HepG2 (cell line): ENCODE data around the gene ADPRS. TPM values are rescaled to one million over a fixed set of nuclear protein-coding genes. Genes with fewer than 3 reads are reported as not detected.
A peak's percentile ranks its signal among the peaks of the same experiment; 100 is the strongest.

Source experiments
- ATAC-seq: fragments of 200-7000 bp; cut with Tn5 transposase; 3 replicates; pipeline ENCODE4 v1.9.1; 2020; ENCODE audit warnings: mild to moderate bottlenecking, moderate library complexity
- BruUV-seq: library from RNA; stranded (reverse); fragments of 400-500 nt; replicated peaks from 2 replicates; lab custom pipeline; 2021; lab: Mats Ljungman, UMichigan
- CTCF ChIA-PET: fragments of 300-600 bp; formaldehyde crosslinking; extraction: SDS; loops from one replicate; lab custom pipeline; 2021; ENCODE audit warnings: low total read pairs, inconsistent platforms, low intra/inter-chr PET ratio; lab: Yijun Ruan, JAX
- POLR2A ChIA-PET: fragments of 350-600 bp; sonication (Branson Sonifier 250); formaldehyde crosslinking; loops from one replicate; lab custom pipeline; 2020; ENCODE audit warnings: antibody characterized with exemption, inconsistent platforms; lab: Yijun Ruan, JAX
- DNase-seq: peaks from one replicate; pipeline ENCODE4 v3.0.0-alpha.2; 2015; ENCODE audit warnings: low spot score
- FAIRE-seq: peaks from 3 replicates; lab custom pipeline; 2011; peaks lifted over from hg19 to GRCh38; lab: Jason Lieb, UNC
- H2AFZ ChIP-seq: one replicate; pipeline ENCODE4 v1.6.1; 2011; ENCODE audit warnings: low read length, inconsistent platforms
- H3K27ac ChIP-seq: fragments of 300-600 bp; 3 replicates; pipeline ENCODE4 v1.8.0; 2011; ENCODE audit warnings: mixed run types, mild to moderate bottlenecking, mixed read lengths, low read length, inconsistent platforms; ENCODE audit not compliant: insufficient read depth; ENCODE audit errors: extremely low read length
- H3K27me3 ChIP-seq, 2 experiments: fragments of 200-600 bp in 1 of 2; 2 replicates in 1 of 2; 3 replicates in 1 of 2; pipeline versions ENCODE4 v1.6.0 to v1.8.0; 2011; ENCODE audit warnings: low read length in 2 of 2, mild to moderate bottlenecking in 2 of 2, moderate library complexity in 2 of 2, inconsistent platforms in 1 of 2; ENCODE audit not compliant: insufficient read depth in 2 of 2, control insufficient read depth in 1 of 2
- H3K36me3 ChIP-seq, 2 experiments: fragments of 200-600 bp in 1 of 2; replicated peaks in 1 of 2; 2 replicates in 1 of 2; 3 replicates in 1 of 2; pipeline versions ENCODE4 v1.5.1 to v1.8.0; 2011; ENCODE audit warnings: low read length in 2 of 2, inconsistent platforms in 1 of 2; ENCODE audit not compliant: insufficient read depth in 2 of 2, control insufficient read depth in 1 of 2
- H3K4me1 ChIP-seq: 2 replicates; pipeline ENCODE4 v1.5.1; 2012; ENCODE audit warnings: low read length, inconsistent platforms; ENCODE audit not compliant: insufficient read depth
- H3K4me2 ChIP-seq: 2 replicates; pipeline ENCODE4 v1.6.0; 2011; ENCODE audit warnings: low read depth, low read length, inconsistent platforms
- H3K4me3 ChIP-seq, 3 experiments: fragments of 200-600 bp in 1 of 3; sonication (generic), shearing (Covaris generic) in 1 of 3; replicated peaks in 1 of 3; 2 replicates each; pipeline ENCODE4 v1.5.1; 2011 to 2016; ENCODE audit warnings: low read length in 3 of 3, inconsistent platforms in 2 of 3, low read depth in 2 of 3, mild to moderate bottlenecking in 2 of 3, control low read depth in 1 of 3, mixed read lengths in 1 of 3; ENCODE audit not compliant: insufficient read depth in 1 of 3
- H3K79me2 ChIP-seq: one replicate; pipeline ENCODE4 v1.6.1; 2011; ENCODE audit warnings: low read length, inconsistent platforms; ENCODE audit not compliant: insufficient read depth
- H3K9ac ChIP-seq: 2 replicates; pipeline ENCODE4 v1.6.0; 2011; ENCODE audit warnings: mild to moderate bottlenecking, low read depth, low read length, inconsistent platforms; ENCODE audit not compliant: insufficient read depth
- H3K9me3 ChIP-seq: 2 replicates; pipeline ENCODE4 v1.5.1; 2012; ENCODE audit warnings: mild to moderate bottlenecking, low read length
- H4K20me1 ChIP-seq: 2 replicates; pipeline ENCODE4 v1.6.0; 2011; ENCODE audit warnings: inconsistent platforms, mild to moderate bottlenecking, low read length, moderate library complexity; ENCODE audit not compliant: insufficient read depth
- CBFB ChIP-seq: sonication (generic); formaldehyde crosslinking; IDR thresholded peaks from 2 replicates; pipeline ENCODE4 v1.4.0; 2020; ENCODE audit warnings: missing genetic modification reagents
- CERS6 ChIP-seq: sonication (generic); formaldehyde crosslinking; IDR thresholded peaks from 2 replicates; pipeline ENCODE4 v1.5.0; 2020; ENCODE audit warnings: missing genetic modification reagents
- HCFC1 ChIP-seq: fragments of 150-350 bp; IDR thresholded peaks from 2 replicates; pipeline ENCODE4 v1.6.1; 2014; ENCODE audit warnings: low read depth, low read length
- NCOR1 ChIP-seq: fragments of 200-600 bp; sonication (generic); IDR thresholded peaks from 2 replicates; pipeline ENCODE4 v1.7.0; 2017; ENCODE audit warnings: antibody characterized with exemption, low read length, borderline replicate concordance
- RARA ChIP-seq: IDR thresholded peaks from 2 replicates; pipeline ENCODE4 v1.6.1; 2016; ENCODE audit warnings: missing genetic modification reagents, missing compliant biosample characterization
- RFXANK ChIP-seq: IDR thresholded peaks from 2 replicates; pipeline ENCODE4 v1.6.1; 2016
- SMAD1 ChIP-seq: sonication (generic); formaldehyde crosslinking; IDR thresholded peaks from 2 replicates; pipeline ENCODE4 v1.4.0; 2020; ENCODE audit warnings: missing genetic modification reagents, low read depth, mild to moderate bottlenecking, borderline replicate concordance
- ZBTB7B ChIP-seq: sonication (generic); formaldehyde crosslinking; IDR thresholded peaks from 2 replicates; pipeline ENCODE4 v1.4.0; 2020; ENCODE audit warnings: missing genetic modification reagents
- ZNF292 ChIP-seq: sonication (generic); formaldehyde crosslinking; IDR thresholded peaks from 2 replicates; pipeline ENCODE4 v1.8.1; 2022; ENCODE audit warnings: mild to moderate bottlenecking, low read depth, missing genetic modification reagents, borderline replicate concordance
- ZNF367 ChIP-seq: sonication (generic); formaldehyde crosslinking; IDR thresholded peaks from 2 replicates; pipeline ENCODE4 v1.4.0; 2020; ENCODE audit warnings: missing genetic modification reagents, borderline replicate concordance
- ZNF501 ChIP-seq: sonication (generic); formaldehyde crosslinking; IDR thresholded peaks from 2 replicates; pipeline ENCODE4 v1.5.1; 2020; ENCODE audit warnings: mild to moderate bottlenecking, moderate library complexity, missing genetic modification reagents
- ZNF614 ChIP-seq: IDR thresholded peaks from 2 replicates; pipeline ENCODE4 v1.6.1; 2018; ENCODE audit warnings: missing biosample characterization, missing genetic modification reagents, inconsistent platforms, borderline replicate concordance
- WGBS: methylation state at CpG from one replicate; pipeline ENCODE4 v1.1.6; 2017; ENCODE audit warnings: low lambda C conversion rate; 5-methylcytosine and 5-hydroxymethylcytosine counted together
- in situ Hi-C: cut with HindIII; loops from 2 replicates; pipeline ENCODE4 v1.10.0; 2017; ENCODE audit warnings: low pct_unique_long_range_greater_than_20kb; ENCODE audit not compliant: extremely low pct_ligation_motif_present
- intact Hi-C: fragments of 100-400 bp; cut with micrococcal nuclease; formaldehyde crosslinking; loops from one replicate; pipeline ENCODE4 v1.10.0; 2022; ENCODE audit not compliant: unreplicated experiment
- polyA plus RNA-seq, 8 experiments: library from polyadenylated mRNA; depleted of rRNA in 3 of 8; stranded (reverse) in 7 of 8; unstranded in 1 of 8; fragments of >200 nt; fragmentation: Illumina TruSeq in 4 of 8; extraction: Trizol in 4 of 8; gene quantifications; 2 replicates each; pipeline versions ENCODE4 v1.2.1 to v1.2.3, GENCODE V29; 2011 to 2016; ENCODE audit warnings: low read depth in 4 of 8, missing spikeins in 1 of 8, mixed read lengths in 1 of 8; ENCODE audit not compliant: insufficient read depth in 1 of 8
- total RNA-seq, 5 experiments: library from RNA; depleted of rRNA; stranded (reverse); fragments of >200 nt; fragmentation: Illumina TruSeq; extraction: Trizol; gene quantifications; 2 replicates each; pipeline ENCODE4 v1.2.3, GENCODE V29; 2016; ENCODE audit warnings: low read depth in 1 of 5
- TF ChIP-seq, protein P1 (sequence below): sonication (generic); formaldehyde crosslinking; IDR thresholded peaks from 2 replicates; pipeline ENCODE4 v1.5.0; 2020; ENCODE audit warnings: missing genetic modification reagents, mild to moderate bottlenecking, borderline replicate concordance
- TF ChIP-seq, protein P2 (sequence below): sonication (generic); formaldehyde crosslinking; IDR thresholded peaks from 2 replicates; pipeline ENCODE4 v1.5.0; 2020; ENCODE audit warnings: missing genetic modification reagents
- TF ChIP-seq, protein P3 (sequence below): sonication (generic); formaldehyde crosslinking; IDR thresholded peaks from 2 replicates; pipeline ENCODE4 v1.8.1; 2023; ENCODE audit warnings: mild to moderate bottlenecking, missing genetic modification reagents

Gene ADPRS
- total and polyA plus RNA-seq, 2 of the 13 experiments (the other 11 are each of a cell fraction or from before 2014, with no cell fraction given) = 30.6 to 36.4 TPM

- Histone ChIP-seq H3K4me2 (no peak overlapping the region), H3K9me3 (no peaks in the 10 kb centered on the region), H3K4me1 (peaks cover 18% of the 10 kb centered on the region), H3K79me2 (no peaks in the 10 kb centered on the region), H3K27ac (no peak overlapping the region), H3K4me3 (no peak overlapping the region), H3K27me3 (no peaks in the 10 kb centered on the region), H3K9ac (no peak overlapping the region), H3K36me3 (peaks cover 14 to 37% of the 10 kb centered on the region in 2 experiments; a peak in 4 of 5 replicates), H4K20me1 (no peaks in the 10 kb centered on the region), H2AFZ (no peak overlapping the region)
- no peak for FAIRE-seq
- no peak for ATAC-seq
- BruUV-seq = no TSS peak
- DNase-seq = no peak
- intact Hi-C loops (no loop called here), in situ Hi-C loops (no loop called here)
- TF ChIP-seq NCOR1 (no peak), ZNF501 (CRISPR knock-in tag) (0 out of 2 replicates have a peak, but pooled peaks have one; percentile 1)
- ChIA-PET CTCF (interaction anchor here (1.5 to 4.5 kb wide), 3 partner anchors 33 to 53 kb away, joined by 6 to 104 read pairs (median 9); no protein-coding TSS in a partner anchor), POLR2A (interaction anchor here (1.0 to 1.7 kb wide), 5 partner anchors 14 to 171 kb away, joined by 3 to 4 read pairs (median 4); partner anchors contain the start of genes SH3D21 and TRAPPC3)
- 80% methylated on average over 6 of the region's 6 CpGs for WGBS
These were observed 46.6 kb downstream of the ADPRS start for GRCh38 chr1:36135330-36135667.

GRCh38 chr1:36135796-36136195, 47.1 kb downstream of the ADPRS start:
- Histone ChIP-seq H3K36me3 (peaks cover 14 to 38% of the 10 kb centered on the region in 2 experiments; a peak in 4 of 5 replicates), H3K4me3 (no peak overlapping the region), H3K27ac (no peak overlapping the region), H3K4me2 (no peak overlapping the region), H3K27me3 (no peaks in the 10 kb centered on the region), H3K79me2 (no peaks in the 10 kb centered on the region), H3K4me1 (peaks cover 18% of the 10 kb centered on the region), H4K20me1 (no peaks in the 10 kb centered on the region), H2AFZ (no peak overlapping the region), H3K9ac (no peak overlapping the region), H3K9me3 (no peaks in the 10 kb centered on the region)
- FAIRE-seq (no peak), DNase-seq (no peak), ATAC-seq (no peak)
- in situ Hi-C loops = no loop called here
- no TSS peak for BruUV-seq
- intact Hi-C loops = no loop called here
- ChIA-PET POLR2A (interaction anchor here (1.4 to 1.7 kb wide), 2 partner anchors 13 to 29 kb away, joined by 3 to 4 read pairs; partner anchors contain the start of gene TRAPPC3), CTCF (interaction anchor here (4.5 kb wide), 1 partner anchor 37 kb away, joined by 104 read pairs; no protein-coding TSS in a partner anchor)
- TF ChIP-seq ZBTB7B (CRISPR knock-in tag) (no peak), SMAD1 (no peak), HCFC1 (no peak), CERS6 (CRISPR knock-in tag) (no peak), ZNF614 (CRISPR knock-in tag) (no peak), RFXANK (CRISPR knock-in tag) (no peak), ZNF292 (CRISPR knock-in tag) (no peak), CBFB (CRISPR knock-in tag) (no peak), ZNF367 (no peak), RARA (CRISPR knock-in tag) (no peak)
- TF ChIP-seq, protein P1, sequence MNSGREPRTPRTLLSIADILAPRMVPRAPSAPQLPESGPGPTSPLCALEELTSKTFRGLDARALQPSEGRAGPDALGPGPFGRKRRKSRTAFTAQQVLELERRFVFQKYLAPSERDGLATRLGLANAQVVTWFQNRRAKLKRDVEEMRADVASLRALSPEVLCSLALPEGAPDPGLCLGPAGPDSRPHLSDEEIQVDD (CRISPR knock-in tag) = no peak
- TF ChIP-seq, protein P2, sequence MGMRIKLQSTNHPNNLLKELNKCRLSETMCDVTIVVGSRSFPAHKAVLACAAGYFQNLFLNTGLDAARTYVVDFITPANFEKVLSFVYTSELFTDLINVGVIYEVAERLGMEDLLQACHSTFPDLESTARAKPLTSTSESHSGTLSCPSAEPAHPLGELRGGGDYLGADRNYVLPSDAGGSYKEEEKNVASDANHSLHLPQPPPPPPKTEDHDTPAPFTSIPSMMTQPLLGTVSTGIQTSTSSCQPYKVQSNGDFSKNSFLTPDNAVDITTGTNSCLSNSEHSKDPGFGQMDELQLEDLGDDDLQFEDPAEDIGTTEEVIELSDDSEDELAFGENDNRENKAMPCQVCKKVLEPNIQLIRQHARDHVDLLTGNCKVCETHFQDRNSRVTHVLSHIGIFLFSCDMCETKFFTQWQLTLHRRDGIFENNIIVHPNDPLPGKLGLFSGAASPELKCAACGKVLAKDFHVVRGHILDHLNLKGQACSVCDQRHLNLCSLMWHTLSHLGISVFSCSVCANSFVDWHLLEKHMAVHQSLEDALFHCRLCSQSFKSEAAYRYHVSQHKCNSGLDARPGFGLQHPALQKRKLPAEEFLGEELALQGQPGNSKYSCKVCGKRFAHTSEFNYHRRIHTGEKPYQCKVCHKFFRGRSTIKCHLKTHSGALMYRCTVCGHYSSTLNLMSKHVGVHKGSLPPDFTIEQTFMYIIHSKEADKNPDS (CRISPR knock-in tag) = no peak
- TF ChIP-seq, protein P3, sequence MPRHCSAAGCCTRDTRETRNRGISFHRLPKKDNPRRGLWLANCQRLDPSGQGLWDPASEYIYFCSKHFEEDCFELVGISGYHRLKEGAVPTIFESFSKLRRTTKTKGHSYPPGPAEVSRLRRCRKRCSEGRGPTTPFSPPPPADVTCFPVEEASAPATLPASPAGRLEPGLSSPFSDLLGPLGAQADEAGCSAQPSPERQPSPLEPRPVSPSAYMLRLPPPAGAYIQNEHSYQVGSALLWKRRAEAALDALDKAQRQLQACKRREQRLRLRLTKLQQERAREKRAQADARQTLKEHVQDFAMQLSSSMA (CRISPR knock-in tag) = no peak
